Stimulated activated CD8-positive, alpha-beta memory T cell treated with anti-CD3 and anti-CD28 coated beads, Interleukin-4, amount 100 ng/mL, for 1 hour (primary cell): ENCODE results near the gene OR4B1.
"Not testable (repeated sequence)": the region's sequence is repeated elsewhere in the genome, so short reads cannot be mapped to it uniquely, and the experiment has no call there.

Experiments
- DNase-seq, 2 donors: peaks; one replicate each; pipeline ENCODE4 v3.0.0-alpha.2; 2020; ENCODE audit warnings: low read depth in 2 of 2, low spot score in 1 of 2

Gene OR4B1, protein sequence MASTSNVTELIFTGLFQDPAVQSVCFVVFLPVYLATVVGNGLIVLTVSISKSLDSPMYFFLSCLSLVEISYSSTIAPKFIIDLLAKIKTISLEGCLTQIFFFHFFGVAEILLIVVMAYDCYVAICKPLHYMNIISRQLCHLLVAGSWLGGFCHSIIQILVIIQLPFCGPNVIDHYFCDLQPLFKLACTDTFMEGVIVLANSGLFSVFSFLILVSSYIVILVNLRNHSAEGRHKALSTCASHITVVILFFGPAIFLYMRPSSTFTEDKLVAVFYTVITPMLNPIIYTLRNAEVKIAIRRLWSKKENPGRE

GRCh38 chr11:48216510-48216909, at the start of gene OR4B1:
Gene OR4B1 (plus strand): TSS chr11:48216810. CDS start chr11:48216810, 0 bp downstream.
- DNase-seq: no peak

GRCh38 chr11:48167380-48167779, 49.2 kb upstream of the OR4B1 start:
- no peak for DNase-seq

GRCh38 chr11:48168815-48169214, 47.8 kb upstream of the OR4B1 start:
- no peak for DNase-seq

DNA sequence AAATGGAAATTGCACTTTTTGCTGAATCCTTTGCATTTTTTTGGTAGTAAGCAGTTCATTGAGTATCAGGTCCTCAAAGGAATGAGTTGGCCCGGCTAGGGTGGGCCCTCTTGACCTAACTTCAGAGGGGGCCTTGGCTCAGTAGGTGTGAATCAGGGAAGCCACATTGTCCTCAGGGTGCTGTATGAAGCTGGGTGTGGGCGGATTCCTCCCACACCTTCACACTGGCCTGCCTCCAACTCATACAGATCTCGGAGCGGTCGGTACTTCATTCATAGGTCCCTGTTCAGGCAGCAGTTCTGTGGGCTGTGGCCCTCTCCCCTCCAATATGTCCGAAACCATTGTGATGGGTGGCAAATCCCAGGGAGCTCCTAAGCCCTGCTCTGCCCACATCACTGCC, 47.4 kb upstream of the OR4B1 start:
- no peak for DNase-seq

- no peak for DNase-seq
These were observed 46.9 kb upstream of the OR4B1 start for GRCh38 chr11:48169717-48170116.

DNA sequence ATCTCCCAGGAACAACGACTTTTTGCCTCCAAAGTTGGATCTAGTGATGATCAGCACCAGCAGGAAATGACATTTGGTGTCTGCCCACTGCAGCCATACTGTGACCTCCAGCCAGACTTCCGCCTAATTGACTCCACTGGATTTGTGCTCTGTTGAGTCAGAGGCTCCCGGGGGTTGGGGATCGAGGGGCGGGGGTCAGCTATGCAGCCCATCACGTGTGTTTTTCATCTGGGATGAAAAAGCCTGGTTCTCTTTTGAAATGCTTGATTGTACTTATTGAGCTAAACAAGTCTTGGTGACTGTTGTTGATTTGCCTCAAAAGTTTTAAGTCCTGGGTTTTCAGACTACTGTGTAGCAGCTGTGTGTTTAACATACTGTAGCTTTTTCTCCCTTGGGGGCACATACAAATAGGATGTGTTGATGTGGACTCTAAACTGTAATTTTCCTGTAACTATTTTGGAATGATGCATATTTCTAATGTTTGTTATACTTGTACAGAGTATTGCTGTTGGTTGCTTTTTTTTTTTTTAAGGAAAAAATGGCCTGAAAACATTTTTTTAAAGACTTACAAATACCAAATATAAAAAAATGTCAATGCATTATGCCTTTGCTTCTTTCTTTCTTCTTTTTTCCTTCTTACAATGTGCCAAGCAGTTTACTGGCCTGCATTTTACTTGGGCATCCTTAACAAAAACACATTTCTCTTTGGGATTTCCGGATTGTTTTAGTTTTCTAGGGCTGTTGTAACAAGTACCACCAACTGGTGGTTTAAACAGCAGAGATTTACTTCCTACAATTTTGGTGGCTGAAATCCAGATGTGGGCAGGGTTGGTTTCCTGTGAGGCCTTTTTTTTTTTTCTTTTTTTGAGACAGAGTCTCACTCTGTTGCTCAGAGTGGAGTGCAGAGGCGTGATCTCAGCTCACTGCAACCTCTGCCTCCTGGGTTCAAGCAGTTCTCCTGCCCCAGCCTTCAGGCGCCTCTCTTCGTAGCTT, 46.1 kb upstream of the OR4B1 start:
- no peak for DNase-seq

DNA sequence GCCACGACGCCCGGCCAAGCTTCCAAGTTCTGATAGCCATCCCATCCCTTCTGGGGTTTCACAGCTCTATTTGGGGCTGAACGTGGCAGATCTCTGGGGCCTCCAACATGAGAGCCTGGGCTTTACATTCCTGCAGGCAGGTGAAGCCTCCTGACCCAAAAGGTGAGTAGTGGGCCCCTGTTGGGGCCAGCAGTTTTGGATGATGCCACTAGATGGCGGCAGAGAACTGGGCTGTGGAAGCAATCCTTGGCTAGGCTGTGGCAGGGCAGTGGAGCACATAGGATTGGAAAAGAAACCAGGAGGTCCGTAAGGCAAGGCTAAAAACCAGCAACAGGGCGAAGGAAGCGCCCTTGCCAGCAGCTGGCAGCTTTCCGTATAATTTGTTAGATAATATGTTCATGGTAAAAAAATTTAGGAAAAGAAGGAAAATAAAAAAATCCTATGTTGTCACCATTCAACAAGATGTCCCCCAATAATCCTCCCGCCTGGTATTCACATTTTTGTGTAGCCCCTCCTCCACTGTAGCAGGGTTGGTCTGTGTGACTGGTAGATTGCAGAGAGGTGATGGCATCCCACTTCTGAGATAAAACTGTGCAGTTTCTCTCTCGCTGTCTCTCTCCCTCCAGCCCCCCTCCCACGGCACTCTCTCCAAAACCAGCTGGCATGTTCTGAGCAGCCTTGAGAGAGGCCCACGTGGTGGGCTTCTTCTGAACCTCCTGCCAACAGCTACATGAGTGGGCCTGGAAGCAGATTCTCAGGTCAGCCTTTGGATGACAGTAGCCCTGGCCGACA, 43.6 kb upstream of the OR4B1 start:
- DNase-seq: peak; percentile 7 to 21

GRCh38 chr11:48177661-48178060, 38.9 kb upstream of the OR4B1 start:
- DNase-seq: no peak

- no peak for DNase-seq
These were observed 36.0 kb upstream of the OR4B1 start for GRCh38 chr11:48180627-48181026.

GRCh38 chr11:48182860-48183526, 33.6 kb upstream of the OR4B1 start:
- no peak for DNase-seq

GRCh38 chr11:48184452-48184851, 32.2 kb upstream of the OR4B1 start:
- no peak for DNase-seq

DNA sequence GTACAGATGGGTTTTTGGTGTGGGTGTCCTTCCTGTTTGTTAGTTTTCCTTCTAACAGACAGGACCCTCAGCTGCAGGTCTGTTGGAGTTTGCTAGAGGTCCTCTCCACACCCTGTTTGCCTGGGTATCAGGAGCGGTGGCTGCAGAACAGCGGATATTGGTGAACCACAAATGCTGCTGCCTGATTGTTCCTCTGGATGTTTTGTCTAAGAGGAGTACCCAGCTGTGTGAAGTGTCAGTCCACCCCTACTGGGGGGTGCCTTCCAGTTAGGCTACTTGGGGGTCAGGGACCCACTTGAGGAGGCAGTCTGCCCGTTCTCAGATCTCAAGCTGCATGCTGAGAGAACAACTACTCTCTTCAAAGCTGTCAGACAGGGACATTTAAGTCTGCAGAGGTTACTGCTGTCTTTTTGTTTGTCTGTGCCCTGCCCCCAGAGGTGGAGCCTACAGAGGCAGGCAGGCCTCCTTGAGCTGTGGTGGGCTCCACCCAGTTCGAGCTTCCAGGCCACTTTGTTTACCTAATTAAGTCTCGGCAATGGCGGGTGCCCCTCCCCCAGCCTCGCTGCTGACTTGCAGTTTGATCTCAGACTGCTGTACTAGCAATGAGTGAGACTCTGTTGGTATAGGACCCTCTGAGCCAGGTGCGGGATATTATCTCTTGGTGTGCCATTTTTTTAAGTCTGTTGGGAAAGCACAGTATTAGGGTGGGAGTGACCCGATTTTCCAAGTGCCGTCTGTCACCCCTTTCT, 25.5 kb upstream of the OR4B1 start:
- DNase-seq: not testable (repeated sequence)

DNA sequence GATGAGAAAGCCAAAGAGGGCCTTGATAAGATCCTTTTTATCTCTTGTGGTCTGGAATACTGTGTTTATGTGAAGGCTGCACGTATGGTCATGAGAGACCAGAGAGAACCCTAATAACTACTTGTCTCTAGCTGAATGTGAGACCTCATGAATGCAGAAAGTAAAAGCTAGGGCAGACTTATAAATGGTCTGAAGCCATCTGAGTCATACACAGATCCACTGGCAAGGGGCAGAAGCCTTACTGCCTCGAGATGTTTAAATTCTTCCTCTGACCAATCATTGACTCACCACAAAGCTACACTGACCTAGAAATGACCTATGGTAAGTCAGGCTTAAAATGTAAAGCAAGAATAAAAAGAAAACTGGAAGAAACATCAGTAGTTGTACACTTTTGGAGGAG, 22.7 kb upstream of the OR4B1 start:
- no peak for DNase-seq

DNA sequence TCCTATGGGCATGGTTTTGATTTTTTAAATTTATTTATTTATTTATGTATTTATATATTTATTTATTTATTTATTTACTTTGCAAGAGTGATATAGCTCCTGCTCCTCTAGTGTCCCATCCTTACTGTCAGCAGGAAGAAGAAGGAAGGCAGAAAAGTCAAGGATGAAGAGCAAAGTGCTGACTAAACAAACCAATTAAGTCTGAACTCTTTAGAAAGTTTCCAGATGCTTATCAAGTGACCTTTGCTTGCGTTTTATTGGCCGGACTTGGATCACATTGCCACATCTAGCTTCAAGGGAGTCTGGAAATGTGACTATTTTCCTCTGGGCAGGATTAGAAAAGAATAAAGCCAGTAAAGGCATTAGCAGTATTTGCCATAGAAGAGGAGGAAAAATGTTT, 8.7 kb upstream of the OR4B1 start:
- no peak for DNase-seq

DNA sequence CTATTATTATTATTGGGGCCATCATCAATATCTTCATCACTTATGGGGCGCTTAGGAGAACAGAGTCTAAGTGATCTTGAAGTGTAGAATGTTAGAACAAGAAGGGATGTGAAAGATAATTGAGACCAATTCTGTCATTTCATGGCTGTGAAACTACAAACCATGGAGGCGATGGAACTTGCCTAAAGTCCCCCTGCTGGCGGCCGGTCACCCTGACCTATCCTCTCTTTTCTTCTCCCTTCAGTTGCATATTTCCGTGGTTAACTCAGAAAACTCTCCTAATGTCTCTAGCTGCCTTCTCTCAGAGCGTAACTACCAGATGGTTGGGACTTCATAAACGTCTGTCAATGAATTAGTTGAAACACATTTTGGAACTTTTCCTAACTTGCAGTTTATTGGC, 6.6 kb upstream of the OR4B1 start:
- no peak for DNase-seq

GRCh38 chr11:48228761-48229160, 12.2 kb downstream of the OR4B1 start:
- no peak for DNase-seq

DNA sequence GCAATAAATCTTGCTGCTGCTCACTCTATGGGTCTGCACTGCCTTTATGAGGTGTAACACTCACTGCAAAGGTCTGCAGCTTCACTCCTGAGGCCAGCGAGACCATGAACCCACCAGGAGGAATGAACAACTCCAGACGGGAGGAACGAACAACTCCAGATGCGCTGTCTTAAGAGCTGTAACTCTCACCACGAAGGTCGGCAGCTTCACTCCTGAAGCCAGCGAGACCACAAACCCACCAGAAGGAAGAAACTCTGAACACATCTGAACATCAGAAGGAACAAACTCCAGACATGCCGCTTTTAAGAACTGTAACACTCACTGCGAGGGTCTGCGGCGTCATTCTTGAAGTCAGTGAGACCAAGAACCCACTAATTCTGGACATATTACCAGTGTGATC, 13.4 kb downstream of the OR4B1 start:
- not testable (repeated sequence) for DNase-seq

DNA sequence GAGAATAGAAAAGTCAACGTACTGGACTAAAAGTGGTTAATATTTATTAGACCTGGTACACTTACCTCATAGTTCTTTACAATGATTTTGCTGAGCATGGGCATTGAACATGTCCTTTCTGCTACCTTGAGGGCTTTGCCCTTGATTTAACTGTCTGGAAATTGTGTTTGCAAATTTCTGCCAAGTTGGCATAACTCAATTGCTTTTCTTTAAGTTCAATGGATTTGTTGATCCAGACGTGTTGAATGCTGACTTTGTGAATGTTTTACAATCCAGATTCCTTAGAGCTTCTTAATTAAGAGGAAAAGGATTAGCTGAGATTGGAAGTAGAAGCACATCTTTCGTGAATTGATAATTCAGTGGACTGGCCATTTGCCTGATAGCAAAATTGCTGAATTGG, 21.1 kb downstream of the OR4B1 start:
- DNase-seq: no peak

DNA sequence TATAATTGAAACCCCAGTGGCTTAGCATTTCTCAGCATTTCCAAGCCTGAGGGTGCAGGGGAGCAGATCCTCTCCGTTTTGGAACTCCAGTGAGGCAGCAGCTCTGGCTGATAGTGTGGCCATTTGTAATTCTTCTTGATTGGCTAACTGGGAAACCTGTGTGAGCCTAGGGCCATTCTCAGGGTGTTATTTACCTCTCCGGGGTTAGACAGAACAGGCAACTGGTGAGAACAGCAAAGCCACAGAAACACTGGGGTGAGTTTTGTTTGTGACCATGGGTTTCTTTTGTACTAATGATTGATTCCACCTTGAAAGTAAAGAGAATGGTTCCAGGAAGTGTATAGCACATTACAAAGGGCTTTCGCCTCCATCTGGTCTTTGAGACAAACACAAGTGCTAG, 25.9 kb downstream of the OR4B1 start:
- no peak for DNase-seq

GRCh38 chr11:48244804-48245203, 28.2 kb downstream of the OR4B1 start, which contains the start of gene OR4X2:
Gene OR4X2 (plus strand): TSS chr11:48245104. CDS start chr11:48245104, 0 bp downstream.
- DNase-seq: no peak
